ENCODE data around the gene CRYAB. TPM values are rescaled to one million over a fixed set of nuclear protein-coding genes. Genes with fewer than 3 reads are reported as not detected.

CRYAB gene
- polyA plus RNA-seq, 1 of the 3 experiments (the other 2 are of a cell fraction), result 0.92 TPM

GRCh38 chr11:111882202-111882601 lies 29.4 kb downstream of the CRYAB start:
- H3K27ac ChIP-seq (ENCODE audit: low read depth in 2 of 2, low read length in 1 of 2), result no peak overlapping the region
- H2AFZ ChIP-seq (ENCODE audit: low read depth), result no peak overlapping the region
- no peak overlapping the region for H3K9ac ChIP-seq
- no peaks in the 10 kb centered on the region for H3K9me2 ChIP-seq
- H3F3A ChIP-seq (replicated peaks; ENCODE audit: insufficient read depth), result peaks cover 4% of the 10 kb centered on the region
- no peak for TF ChIP-seq CHD2 (IDR thresholded peaks at IDR 0.05; ENCODE audit: low read length, partially characterized antibody)
- no peak for TF ChIP-seq SIN3A (IDR thresholded peaks at IDR 0.05; ENCODE audit: borderline replicate concordance, low read depth, low read length)
- no peak for TF ChIP-seq GABPA (IDR thresholded peaks at IDR 0.05; ENCODE audit: low read depth)
- no peak for TF ChIP-seq JUND (IDR thresholded peaks at IDR 0.05)
- no peak for TF ChIP-seq EP300 (IDR thresholded peaks at IDR 0.05; ENCODE audit: borderline replicate concordance in 1 of 2, low read depth in 1 of 2, low read length in 1 of 2)
- no peak for TF ChIP-seq EZH2phosphoT487 (IDR thresholded peaks at IDR 0.05; ENCODE audit: borderline replicate concordance, low read depth)
- no peak for TF ChIP-seq SMC3 (IDR thresholded peaks at IDR 0.05; ENCODE audit: low read depth, low read length)
- TF ChIP-seq MXI1 (IDR thresholded peaks at IDR 0.05; ENCODE audit: low read depth, low read length), result no peak
- TF ChIP-seq CTCF (IDR thresholded peaks at IDR 0.05), result no peak
- no peak for TF ChIP-seq ELF1 (IDR thresholded peaks at IDR 0.05)
- no peak for TF ChIP-seq NRF1 (IDR thresholded peaks at IDR 0.05; ENCODE audit: low read depth, low read length)
- no peak for TF ChIP-seq USF2 (IDR thresholded peaks at IDR 0.05; ENCODE audit: borderline replicate concordance, low read depth, low read length)
- TF ChIP-seq YY1 (IDR thresholded peaks at IDR 0.05; ENCODE audit: low read depth), result no peak
- no peak for TF ChIP-seq MEF2A (IDR thresholded peaks at IDR 0.05; ENCODE audit: borderline replicate concordance, low read depth)
- no peak for TF ChIP-seq FOXM1 (IDR thresholded peaks at IDR 0.05; ENCODE audit: low read depth)
- TF ChIP-seq FOXJ3 (CRISPR knock-in tag; IDR thresholded peaks at IDR 0.05), result no peak
- TF ChIP-seq, protein P1, sequence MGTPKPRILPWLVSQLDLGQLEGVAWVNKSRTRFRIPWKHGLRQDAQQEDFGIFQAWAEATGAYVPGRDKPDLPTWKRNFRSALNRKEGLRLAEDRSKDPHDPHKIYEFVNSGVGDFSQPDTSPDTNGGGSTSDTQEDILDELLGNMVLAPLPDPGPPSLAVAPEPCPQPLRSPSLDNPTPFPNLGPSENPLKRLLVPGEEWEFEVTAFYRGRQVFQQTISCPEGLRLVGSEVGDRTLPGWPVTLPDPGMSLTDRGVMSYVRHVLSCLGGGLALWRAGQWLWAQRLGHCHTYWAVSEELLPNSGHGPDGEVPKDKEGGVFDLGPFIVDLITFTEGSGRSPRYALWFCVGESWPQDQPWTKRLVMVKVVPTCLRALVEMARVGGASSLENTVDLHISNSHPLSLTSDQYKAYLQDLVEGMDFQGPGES (IDR thresholded peaks at IDR 0.05; ENCODE audit: low read depth, low read length), result no peak
- no peak for TF ChIP-seq TAF1 (IDR thresholded peaks at IDR 0.05; ENCODE audit: borderline replicate concordance, low read depth, low read length)
- no peak for TF ChIP-seq TEAD4 (IDR thresholded peaks at IDR 0.05; ENCODE audit: borderline replicate concordance, insufficient read depth)
- no peak for TF ChIP-seq GATA2 (CRISPR knock-in tag; IDR thresholded peaks at IDR 0.05)
- no peaks in the 10 kb centered on the region for H3K79me2 ChIP-seq (ENCODE audit: insufficient read depth)
- DNase-seq, result no peak
- ChIA-PET CTCF (no interaction called here), POLR2A (no interaction called here)
- H3K36me3 ChIP-seq (replicated peaks in 1 of 2; ENCODE audit: control insufficient read depth in 1 of 2, insufficient read depth in 2 of 2, low read length in 1 of 2), result peaks cover 0 to 3% of the 10 kb centered on the region in 2 experiments
- WGBS (ENCODE audit: low lambda C conversion rate), result 88% methylated on average over 5 of the region's 5 CpGs
- H4K20me1 ChIP-seq (ENCODE audit: insufficient read depth), result no peaks in the 10 kb centered on the region
- no peaks in the 10 kb centered on the region for H3K9me3 ChIP-seq
- H3K27me3 ChIP-seq (ENCODE audit: insufficient read depth), result no peaks in the 10 kb centered on the region
- H3K4me1 ChIP-seq (ENCODE audit: control insufficient read depth in 1 of 2, insufficient read depth in 2 of 2, low read depth in 1 of 2, low read length in 1 of 2), result peaks cover 0 to 8% of the 10 kb centered on the region in 2 experiments; a peak in 2 of 4 replicates
- H3K4me3 ChIP-seq (ENCODE audit: low read depth in 2 of 2, low read length in 1 of 2), result no peak overlapping the region
- no peak overlapping the region for H3K4me2 ChIP-seq
